ENCODE results near the gene KCNMA1. TPM values are rescaled to one million over a fixed set of nuclear protein-coding genes. Genes with fewer than 3 reads are reported as not detected.

Gene KCNMA1
- total and polyA plus RNA-seq, 10 of the 15 experiments (the other 5 are each of a cell fraction or from before 2014, with no cell fraction given), result 8.5 to 77.0 (median 21.3) TPM

DNA sequence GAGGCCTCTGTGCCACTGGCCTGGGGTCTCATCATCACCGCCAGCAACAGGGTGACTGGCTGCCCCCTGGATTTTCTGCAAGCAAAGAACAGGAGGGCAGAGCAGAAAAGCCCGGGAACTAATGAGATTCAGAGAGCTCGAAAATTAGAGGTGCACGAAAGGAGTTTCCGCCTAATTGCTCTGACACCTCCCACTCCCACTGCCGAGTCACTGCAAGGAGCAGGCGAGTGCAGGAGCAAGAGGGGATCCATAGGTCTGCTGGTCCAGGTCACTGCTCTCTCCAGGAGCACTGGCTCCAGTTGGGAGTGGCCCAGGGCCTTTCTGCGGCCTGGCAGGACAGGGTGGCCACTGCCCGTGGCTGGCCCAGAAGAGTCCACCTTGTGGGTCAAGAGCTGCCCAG is 276.2 kb downstream of the KCNMA1 start:
- FAIRE-seq (no peak), DNase-seq (ENCODE audit: low read depth, low spot score) (no peak), ATAC-seq (no peak)
- ChIA-PET POLR2A (no interaction called here), CTCF (interaction anchor here (1.2 kb wide), 1 partner anchor 9 kb away, joined by 3 read pairs; no protein-coding TSS in a partner anchor), RAD21 (ENCODE audit: unreplicated experiment) (no interaction called here), SMC1A (ENCODE audit: uncharacterized antibody, unreplicated experiment) (no interaction called here)
- no TSS peak for BruUV-seq (replicated peaks)
- Histone ChIP-seq H3K9me3 (replicated peaks; ENCODE audit: control insufficient read depth, insufficient read depth, low read length) (no peaks in the 10 kb centered on the region), H3K9ac (ENCODE audit: control insufficient read depth, insufficient read depth, low read length) (no peak overlapping the region), H3K27ac (ENCODE audit: control insufficient read depth, insufficient read depth) (no peak overlapping the region), H3K36me3 (ENCODE audit: control insufficient read depth in 2 of 2, insufficient read depth in 2 of 2, low read length in 1 of 2) (no peaks in the 10 kb centered on the region), H3K4me3 (no peak overlapping the region), H3K4me1 (ENCODE audit: control insufficient read depth, insufficient read depth, low read length) (no peaks in the 10 kb centered on the region), H3K4me2 (ENCODE audit: control insufficient read depth, insufficient read depth) (no peak overlapping the region), H2AFZ (ENCODE audit: control insufficient read depth, low read depth, low read length) (no peak overlapping the region), H3K27me3 (replicated peaks in 1 of 2; ENCODE audit: control insufficient read depth in 2 of 2, insufficient read depth in 2 of 2, low read length in 1 of 2) (no peaks in the 10 kb centered on the region), H3K79me2 (ENCODE audit: control insufficient read depth, insufficient read depth, low read length) (no peaks in the 10 kb centered on the region), H4K20me1 (ENCODE audit: control insufficient read depth, insufficient read depth) (no peaks in the 10 kb centered on the region)
- intact Hi-C loops (cut with micrococcal nuclease; ENCODE audit: unreplicated experiment), result no loop called here
- in situ Hi-C loops (cut with MboI), result no loop called here
- WGBS (ENCODE audit: insufficient coverage, insufficient replicate concordance, low lambda C conversion rate, missing lambda C conversion rate), result 53% methylated on average over 8 of the region's 9 CpGs
- TF ChIP-seq KAT2A (conservative IDR thresholded peaks at IDR 0.05; ENCODE audit: control insufficient read depth, low read depth, low read length), result no peak
- no peak for TF ChIP-seq SRF (IDR thresholded peaks at IDR 0.05; ENCODE audit: low read depth in 2 of 2, low read length in 2 of 2)
- TF ChIP-seq, protein P1, sequence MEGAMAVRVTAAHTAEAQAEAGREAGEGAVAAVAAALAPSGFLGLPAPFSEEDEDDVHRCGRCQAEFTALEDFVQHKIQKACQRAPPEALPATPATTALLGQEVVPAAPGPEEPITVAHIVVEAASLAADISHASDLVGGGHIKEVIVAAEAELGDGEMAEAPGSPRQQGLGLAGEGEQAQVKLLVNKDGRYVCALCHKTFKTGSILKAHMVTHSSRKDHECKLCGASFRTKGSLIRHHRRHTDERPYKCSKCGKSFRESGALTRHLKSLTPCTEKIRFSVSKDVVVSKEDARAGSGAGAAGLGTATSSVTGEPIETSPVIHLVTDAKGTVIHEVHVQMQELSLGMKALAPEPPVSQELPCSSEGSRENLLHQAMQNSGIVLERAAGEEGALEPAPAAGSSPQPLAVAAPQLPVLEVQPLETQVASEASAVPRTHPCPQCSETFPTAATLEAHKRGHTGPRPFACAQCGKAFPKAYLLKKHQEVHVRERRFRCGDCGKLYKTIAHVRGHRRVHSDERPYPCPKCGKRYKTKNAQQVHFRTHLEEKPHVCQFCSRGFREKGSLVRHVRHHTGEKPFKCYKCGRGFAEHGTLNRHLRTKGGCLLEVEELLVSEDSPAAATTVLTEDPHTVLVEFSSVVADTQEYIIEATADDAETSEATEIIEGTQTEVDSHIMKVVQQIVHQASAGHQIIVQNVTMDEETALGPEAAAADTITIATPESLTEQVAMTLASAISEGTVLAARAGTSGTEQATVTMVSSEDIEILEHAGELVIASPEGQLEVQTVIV (IDR thresholded peaks at IDR 0.05; ENCODE audit: borderline replicate concordance, partially characterized antibody), result no peak
- TF ChIP-seq SP1 (IDR thresholded peaks at IDR 0.05; ENCODE audit: low read depth, low read length), result no peak
- TF ChIP-seq MTA3 (IDR thresholded peaks at IDR 0.05; ENCODE audit: borderline replicate concordance, low read length), result no peak
- TF ChIP-seq, protein P2, sequence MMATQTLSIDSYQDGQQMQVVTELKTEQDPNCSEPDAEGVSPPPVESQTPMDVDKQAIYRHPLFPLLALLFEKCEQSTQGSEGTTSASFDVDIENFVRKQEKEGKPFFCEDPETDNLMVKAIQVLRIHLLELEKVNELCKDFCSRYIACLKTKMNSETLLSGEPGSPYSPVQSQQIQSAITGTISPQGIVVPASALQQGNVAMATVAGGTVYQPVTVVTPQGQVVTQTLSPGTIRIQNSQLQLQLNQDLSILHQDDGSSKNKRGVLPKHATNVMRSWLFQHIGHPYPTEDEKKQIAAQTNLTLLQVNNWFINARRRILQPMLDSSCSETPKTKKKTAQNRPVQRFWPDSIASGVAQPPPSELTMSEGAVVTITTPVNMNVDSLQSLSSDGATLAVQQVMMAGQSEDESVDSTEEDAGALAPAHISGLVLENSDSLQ (IDR thresholded peaks at IDR 0.05), result no peak
- no peak for TF ChIP-seq STAT3 (IDR thresholded peaks at IDR 0.05; ENCODE audit: low read depth, low read length)
- TF ChIP-seq SMAD5 (IDR thresholded peaks at IDR 0.05; ENCODE audit: low read depth), result no peak
- no peak for TF ChIP-seq HDAC2 (IDR thresholded peaks at IDR 0.05)
- TF ChIP-seq, protein P3, sequence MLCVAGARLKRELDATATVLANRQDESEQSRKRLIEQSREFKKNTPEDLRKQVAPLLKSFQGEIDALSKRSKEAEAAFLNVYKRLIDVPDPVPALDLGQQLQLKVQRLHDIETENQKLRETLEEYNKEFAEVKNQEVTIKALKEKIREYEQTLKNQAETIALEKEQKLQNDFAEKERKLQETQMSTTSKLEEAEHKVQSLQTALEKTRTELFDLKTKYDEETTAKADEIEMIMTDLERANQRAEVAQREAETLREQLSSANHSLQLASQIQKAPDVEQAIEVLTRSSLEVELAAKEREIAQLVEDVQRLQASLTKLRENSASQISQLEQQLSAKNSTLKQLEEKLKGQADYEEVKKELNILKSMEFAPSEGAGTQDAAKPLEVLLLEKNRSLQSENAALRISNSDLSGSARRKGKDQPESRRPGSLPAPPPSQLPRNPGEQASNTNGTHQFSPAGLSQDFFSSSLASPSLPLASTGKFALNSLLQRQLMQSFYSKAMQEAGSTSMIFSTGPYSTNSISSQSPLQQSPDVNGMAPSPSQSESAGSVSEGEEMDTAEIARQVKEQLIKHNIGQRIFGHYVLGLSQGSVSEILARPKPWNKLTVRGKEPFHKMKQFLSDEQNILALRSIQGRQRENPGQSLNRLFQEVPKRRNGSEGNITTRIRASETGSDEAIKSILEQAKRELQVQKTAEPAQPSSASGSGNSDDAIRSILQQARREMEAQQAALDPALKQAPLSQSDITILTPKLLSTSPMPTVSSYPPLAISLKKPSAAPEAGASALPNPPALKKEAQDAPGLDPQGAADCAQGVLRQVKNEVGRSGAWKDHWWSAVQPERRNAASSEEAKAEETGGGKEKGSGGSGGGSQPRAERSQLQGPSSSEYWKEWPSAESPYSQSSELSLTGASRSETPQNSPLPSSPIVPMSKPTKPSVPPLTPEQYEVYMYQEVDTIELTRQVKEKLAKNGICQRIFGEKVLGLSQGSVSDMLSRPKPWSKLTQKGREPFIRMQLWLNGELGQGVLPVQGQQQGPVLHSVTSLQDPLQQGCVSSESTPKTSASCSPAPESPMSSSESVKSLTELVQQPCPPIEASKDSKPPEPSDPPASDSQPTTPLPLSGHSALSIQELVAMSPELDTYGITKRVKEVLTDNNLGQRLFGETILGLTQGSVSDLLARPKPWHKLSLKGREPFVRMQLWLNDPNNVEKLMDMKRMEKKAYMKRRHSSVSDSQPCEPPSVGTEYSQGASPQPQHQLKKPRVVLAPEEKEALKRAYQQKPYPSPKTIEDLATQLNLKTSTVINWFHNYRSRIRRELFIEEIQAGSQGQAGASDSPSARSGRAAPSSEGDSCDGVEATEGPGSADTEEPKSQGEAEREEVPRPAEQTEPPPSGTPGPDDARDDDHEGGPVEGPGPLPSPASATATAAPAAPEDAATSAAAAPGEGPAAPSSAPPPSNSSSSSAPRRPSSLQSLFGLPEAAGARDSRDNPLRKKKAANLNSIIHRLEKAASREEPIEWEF (IDR thresholded peaks at IDR 0.05; ENCODE audit: insufficient replicate concordance, low read depth, low read length), result no peak
- TF ChIP-seq, protein P4, sequence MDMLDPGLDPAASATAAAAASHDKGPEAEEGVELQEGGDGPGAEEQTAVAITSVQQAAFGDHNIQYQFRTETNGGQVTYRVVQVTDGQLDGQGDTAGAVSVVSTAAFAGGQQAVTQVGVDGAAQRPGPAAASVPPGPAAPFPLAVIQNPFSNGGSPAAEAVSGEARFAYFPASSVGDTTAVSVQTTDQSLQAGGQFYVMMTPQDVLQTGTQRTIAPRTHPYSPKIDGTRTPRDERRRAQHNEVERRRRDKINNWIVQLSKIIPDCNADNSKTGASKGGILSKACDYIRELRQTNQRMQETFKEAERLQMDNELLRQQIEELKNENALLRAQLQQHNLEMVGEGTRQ (IDR thresholded peaks at IDR 0.05; ENCODE audit: borderline replicate concordance, low read depth, low read length), result no peak
- no peak for TF ChIP-seq NR2C2 (IDR thresholded peaks at IDR 0.05; ENCODE audit: borderline replicate concordance, control insufficient read depth, insufficient read length, low read depth)
- TF ChIP-seq SREBF1 (IDR thresholded peaks at IDR 0.05; ENCODE audit: low read length), result no peak
